OCI-M1 (cell line): ENCODE results near the gene EXOSC9.

Experiments used
- DNase-seq: peaks from one replicate; lab custom pipeline; 2025; lab: John Stamatoyannopoulos, UW

Gene EXOSC9

DNA sequence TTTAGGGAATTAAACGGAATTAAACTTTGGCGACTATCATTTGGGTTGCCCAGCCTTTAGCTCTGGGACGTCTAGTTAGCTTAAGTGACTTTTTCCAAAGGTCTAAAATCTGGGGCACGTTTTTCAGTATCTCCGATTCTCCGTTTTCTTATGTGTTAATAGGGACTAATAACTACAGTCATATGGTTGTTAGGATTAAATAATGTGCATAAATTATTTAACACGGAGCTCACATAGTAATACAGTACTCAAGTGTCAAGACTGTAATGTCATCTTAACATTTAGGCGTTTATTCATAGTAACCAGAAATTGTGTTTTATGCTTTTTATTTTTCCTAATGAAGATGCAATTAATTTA lies 23.0 kb downstream of the EXOSC9 start:
- DNase-seq = no peak

GRCh38 chr4:121824950-121825349 lies 23.8 kb downstream of the EXOSC9 start:
- DNase-seq = peak; percentile 28

DNA sequence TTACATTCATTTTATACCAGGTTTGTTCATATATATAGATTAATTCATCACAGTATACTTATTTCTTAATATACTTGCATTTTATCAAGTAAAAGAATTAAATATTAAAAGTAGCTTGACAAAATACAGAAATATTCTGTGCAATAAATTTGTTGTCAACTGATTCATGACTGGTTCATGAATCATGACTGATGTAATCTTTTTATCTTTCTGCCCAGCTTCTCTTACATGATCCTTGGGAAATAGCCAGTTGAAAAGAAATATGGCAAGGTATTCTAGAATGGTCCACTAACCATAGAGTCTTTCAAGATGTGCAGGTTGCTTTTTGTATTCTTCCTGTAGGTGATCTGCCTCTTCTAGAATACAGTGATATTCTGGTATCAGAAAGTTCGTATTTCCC lies 26.7 kb downstream of the EXOSC9 start:
- DNase-seq = peak; percentile 36

GRCh38 chr4:121829511-121829910 lies 28.4 kb downstream of the EXOSC9 start:
- DNase-seq = no peak

DNA sequence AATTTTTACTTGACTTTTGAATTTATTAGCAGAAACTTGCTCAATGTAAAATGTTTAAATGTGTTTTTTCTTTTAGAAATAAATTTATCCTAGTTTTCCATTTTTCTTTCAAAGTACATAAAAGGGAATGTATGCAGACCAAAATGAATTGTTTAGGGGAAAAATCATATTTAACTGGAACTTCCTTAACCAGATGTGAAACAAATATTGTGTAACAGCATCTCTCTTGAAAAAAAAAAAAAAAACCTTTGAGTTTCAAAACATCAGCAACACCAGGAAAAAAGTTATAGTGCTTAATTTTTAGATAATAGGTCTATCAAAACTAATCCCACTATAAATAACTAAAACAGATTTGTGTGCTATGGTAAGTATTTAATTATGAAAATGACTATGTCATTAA lies 37.0 kb downstream of the EXOSC9 start:
- no peak for DNase-seq

DNA sequence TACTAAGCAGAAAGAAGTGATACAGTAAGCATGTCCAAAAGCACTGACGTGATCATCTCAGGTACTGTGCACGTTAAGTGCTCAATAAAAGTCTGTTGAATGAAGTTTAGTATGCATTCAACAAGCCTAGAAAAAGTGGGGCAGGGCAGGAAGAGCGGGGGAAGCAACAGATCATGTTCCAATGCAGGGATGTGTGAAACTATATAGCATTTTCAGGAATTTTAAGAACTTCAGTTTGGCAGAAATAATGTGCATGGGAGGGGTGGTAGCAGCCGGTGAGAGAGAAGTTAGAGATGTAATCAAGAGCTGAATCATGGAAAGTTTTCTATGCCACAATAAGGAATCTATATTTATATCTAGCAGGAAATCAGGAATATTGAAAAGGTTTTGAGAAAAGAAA lies 41.7 kb downstream of the EXOSC9 start:
- no peak for DNase-seq

- DNase-seq = no peak
Measured at GRCh38 chr4:121846662-121847061, 45.5 kb downstream of the EXOSC9 start.

DNA sequence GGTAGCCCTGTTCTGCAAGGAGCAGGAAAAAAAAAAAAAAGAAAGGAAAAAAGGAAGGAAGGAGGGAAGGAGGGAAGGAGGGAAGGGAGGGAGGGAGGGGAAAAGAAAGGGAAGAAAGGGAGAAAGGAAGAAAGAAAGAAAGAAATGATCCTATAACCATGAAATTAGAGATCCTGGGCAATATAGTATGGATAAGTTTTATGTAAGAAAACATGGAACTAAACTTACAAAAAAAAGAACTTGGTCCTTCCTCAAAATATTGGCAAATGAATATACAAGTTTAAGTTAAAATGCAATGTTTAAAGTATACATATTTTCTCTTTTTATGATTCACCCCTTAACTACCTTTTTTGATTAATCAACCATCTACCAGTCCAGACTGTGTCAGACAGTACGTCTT lies 50.2 kb downstream of the EXOSC9 start:
- DNase-seq = no peak

- no peak for DNase-seq
Measured at GRCh38 chr4:121860121-121860520, 59.0 kb downstream of the EXOSC9 start.

DNA sequence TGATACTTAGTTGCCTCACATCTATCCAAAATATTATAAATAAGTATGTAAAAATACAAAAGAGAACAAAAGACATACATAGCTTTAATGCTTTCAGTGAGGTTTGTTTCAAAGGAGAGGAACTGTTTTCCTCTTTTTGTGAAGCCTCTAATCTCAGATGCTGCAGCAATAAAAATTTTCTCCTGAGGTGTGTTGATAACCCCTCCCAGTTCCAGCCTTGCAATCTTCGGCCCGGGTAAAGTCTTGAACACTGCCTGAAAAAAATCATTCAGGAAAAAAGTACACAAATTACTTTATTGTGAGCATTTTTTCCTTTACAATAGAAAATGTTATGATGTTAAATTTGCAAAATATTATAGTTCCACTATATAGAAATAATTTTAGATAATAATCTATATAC lies 60.3 kb downstream of the EXOSC9 start:
- no peak for DNase-seq

- DNase-seq = no peak
Measured at GRCh38 chr4:121863799-121864198, 62.7 kb downstream of the EXOSC9 start.
